Suprapubic skin (tissue), 4 donors: ENCODE data around the gene MBD4.

Experiments used
- POLR2A ChIP-seq, 2 donors: fragments of 450-650 bp; IDR thresholded peaks; one replicate each; pipeline ENCODE4 v1.6.1; 2017; ENCODE audit warnings: antibody characterized with exemption in 2 of 2, mild to moderate bottlenecking in 2 of 2, moderate library complexity in 2 of 2
- POLR2AphosphoS5 ChIP-seq, 3 donors: sonication (generic); formaldehyde crosslinking; IDR thresholded peaks; one replicate each; pipeline ENCODE4 v1.6.1; 2017; ENCODE audit warnings: antibody characterized with exemption in 3 of 3
- TF ChIP-seq, protein P1 (sequence below), 2 donors: fragments of 200-600 bp in 1 of 2; fragments of 450-650 bp in 1 of 2; sonication (generic) in 1 of 2; IDR thresholded peaks; one replicate each; pipeline ENCODE4 v1.5.1; 2016 to 2019; ENCODE audit warnings: antibody characterized with exemption in 2 of 2, mild to moderate bottlenecking in 1 of 2, moderate library complexity in 1 of 2

DNA sequence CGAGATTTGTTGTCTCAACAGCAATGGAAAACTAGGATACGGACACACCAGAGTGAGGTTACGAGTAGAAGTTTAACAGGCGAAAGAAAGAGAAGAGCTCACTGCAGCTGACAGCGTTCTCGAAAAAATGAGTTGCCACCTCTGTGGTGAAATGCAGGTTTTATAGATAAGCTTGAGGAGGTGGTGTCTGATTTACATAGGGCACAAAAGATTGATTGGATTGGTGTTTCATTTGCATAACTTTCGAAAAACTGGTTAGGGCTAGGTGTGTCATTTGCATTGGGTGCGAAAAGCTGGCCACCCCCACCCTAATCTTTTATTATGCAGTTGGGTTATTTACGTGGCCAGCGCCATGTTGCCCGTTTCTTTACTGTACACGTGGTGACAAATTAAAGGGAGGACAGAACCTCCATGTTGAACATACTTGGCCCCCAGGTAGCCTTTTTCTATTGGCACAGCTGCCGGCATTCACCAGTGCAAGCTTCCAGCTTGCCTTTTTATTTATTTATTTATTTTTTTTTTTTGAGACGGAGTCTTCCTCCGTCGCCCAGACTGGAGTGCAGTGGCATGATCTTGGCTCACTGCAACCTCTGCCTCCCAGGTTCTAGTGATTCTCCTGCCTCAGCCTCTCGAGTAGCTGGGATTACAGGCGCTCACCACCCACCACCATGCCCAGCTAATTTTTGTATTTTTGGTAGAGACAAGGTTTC lies 8.6 kb upstream of the MBD4 start:
- TF ChIP-seq, protein P1, sequence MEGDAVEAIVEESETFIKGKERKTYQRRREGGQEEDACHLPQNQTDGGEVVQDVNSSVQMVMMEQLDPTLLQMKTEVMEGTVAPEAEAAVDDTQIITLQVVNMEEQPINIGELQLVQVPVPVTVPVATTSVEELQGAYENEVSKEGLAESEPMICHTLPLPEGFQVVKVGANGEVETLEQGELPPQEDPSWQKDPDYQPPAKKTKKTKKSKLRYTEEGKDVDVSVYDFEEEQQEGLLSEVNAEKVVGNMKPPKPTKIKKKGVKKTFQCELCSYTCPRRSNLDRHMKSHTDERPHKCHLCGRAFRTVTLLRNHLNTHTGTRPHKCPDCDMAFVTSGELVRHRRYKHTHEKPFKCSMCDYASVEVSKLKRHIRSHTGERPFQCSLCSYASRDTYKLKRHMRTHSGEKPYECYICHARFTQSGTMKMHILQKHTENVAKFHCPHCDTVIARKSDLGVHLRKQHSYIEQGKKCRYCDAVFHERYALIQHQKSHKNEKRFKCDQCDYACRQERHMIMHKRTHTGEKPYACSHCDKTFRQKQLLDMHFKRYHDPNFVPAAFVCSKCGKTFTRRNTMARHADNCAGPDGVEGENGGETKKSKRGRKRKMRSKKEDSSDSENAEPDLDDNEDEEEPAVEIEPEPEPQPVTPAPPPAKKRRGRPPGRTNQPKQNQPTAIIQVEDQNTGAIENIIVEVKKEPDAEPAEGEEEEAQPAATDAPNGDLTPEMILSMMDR (IDR thresholded peaks at IDR 0.05) = no peak
- no peak for TF ChIP-seq POLR2A (IDR thresholded peaks at IDR 0.05)
- TF ChIP-seq POLR2AphosphoS5 (IDR thresholded peaks at IDR 0.05) = no peak
